MV-4-11 (cell line): ENCODE data around the gene ABCB9.
"Not testable (repeated sequence)": the region's sequence is repeated elsewhere in the genome, so short reads cannot be mapped to it uniquely, and the experiment has no call there.

Source experiments
- DNase-seq: peaks from one replicate; lab custom pipeline; 2025; lab: John Stamatoyannopoulos, UW

ABCB9 gene

DNA sequence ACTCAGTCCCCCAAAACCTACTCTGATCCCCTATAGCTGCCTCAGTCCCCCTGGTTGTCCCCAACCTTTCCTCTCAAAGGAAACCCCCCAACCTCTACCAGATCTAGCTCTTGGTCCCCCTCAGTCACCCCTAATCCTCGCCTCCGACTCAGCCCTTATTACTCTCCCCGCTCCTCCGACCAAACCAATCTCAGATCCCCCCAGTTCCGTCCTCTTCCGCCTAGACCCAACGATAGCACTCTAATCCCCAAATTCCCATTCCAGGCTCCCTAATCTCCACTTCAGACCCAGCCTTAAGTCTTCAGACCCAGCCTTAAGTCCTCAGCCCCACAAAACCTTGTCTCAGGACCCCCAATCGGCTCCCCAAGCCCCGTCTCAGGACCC, 71.0 kb downstream of the ABCB9 start:
- no peak for DNase-seq

GRCh38 chr12:122894193-122895121, 71.8 kb downstream of the ABCB9 start:
- DNase-seq = no peak

DNA sequence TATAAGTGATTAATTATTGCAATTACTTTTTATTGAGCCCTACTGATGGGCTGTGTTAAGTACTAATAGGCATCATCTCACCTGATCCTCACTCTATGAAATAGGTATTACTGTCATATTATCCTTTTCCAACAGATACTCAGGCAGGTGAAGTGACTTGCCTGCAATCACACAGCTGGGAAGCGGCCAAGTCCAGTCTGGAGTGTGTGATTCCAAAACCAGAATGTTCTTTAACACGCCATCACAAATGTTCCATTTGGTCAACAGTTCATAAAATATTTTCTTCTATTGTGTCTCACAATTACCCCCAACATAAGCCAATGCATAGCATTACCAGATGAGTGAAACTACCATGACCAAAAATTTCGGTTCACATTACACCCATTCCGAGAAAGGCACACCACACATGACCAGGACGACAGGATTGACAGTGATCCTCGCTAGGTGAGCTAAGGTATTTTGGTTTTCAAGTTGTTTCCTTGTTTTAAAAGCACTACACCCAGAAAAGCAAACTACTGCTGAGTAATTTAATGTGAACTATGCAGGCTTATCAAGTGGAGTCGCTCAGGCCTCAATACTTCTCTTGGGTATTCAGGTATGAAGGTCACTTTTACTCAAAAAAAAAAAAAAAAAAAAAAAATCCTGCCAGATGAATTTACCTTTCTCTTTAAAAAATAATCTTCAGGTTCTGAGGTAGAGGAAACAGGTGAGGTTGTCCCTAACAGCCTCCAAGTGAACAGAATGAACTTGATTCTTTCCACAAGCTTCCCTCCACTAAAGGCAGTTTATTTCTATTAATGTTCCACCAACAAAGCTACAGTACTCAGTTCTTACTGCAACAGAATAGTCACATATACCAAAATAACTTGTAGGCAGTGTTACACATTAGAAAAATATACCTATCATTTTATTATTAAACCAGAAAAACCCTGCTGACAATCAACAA, 72.8 kb downstream of the ABCB9 start:
- DNase-seq = no peak

- DNase-seq = not testable (repeated sequence)
These were observed 73.5 kb downstream of the ABCB9 start for GRCh38 chr12:122892724-122893123.

GRCh38 chr12:122891661-122892525, 74.4 kb downstream of the ABCB9 start:
- peak; percentile 78 for DNase-seq

- DNase-seq = peak; percentile 7
These were observed 76.3 kb downstream of the ABCB9 start for GRCh38 chr12:122889761-122890520.

DNA sequence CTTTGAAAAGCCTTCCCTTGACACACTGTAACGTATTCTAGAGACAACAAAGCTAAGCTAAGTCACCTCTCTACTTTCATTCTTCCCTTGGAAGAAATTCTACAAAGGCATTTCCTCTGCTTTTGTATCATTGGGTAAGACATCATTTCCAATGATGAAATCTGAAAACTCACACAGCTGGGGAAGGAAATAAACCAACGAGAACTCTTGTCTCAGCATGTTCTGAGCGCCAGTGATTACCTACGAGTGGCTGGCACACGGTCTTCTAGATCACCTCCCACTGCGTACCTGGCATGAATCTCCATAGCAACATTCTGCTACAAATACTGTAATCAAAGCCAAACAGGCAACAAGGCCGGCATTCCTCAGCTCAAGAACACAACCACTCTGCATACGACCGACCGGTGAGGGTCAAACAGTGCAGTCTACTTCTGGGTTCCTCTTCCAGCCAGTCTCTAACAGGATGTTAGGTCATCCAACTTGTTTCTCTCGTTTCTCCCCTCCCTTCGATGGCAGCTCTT, 78.0 kb downstream of the ABCB9 start:
- DNase-seq = peak; percentile 83

DNA sequence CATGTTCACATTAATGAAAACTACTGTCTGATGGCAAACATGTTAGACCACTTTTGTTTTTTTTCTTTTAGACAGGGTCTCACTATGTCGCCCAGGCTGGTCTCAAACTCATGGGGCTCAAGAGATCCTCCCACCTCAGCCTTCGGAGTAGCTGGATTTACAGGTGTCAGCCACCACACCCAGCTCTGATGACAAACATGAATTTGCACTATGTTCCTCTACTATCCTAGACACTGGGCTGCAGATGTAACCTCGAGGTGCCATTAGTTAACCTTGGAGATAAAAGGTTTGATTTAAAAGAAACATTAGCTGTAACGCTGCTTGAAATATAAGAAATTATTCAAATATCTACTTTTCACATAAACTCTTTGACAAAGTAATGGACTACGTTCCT, 78.4 kb downstream of the ABCB9 start:
- DNase-seq = no peak

GRCh38 chr12:122886851-122887818, 79.1 kb downstream of the ABCB9 start:
- peak; percentile 84 for DNase-seq

DNA sequence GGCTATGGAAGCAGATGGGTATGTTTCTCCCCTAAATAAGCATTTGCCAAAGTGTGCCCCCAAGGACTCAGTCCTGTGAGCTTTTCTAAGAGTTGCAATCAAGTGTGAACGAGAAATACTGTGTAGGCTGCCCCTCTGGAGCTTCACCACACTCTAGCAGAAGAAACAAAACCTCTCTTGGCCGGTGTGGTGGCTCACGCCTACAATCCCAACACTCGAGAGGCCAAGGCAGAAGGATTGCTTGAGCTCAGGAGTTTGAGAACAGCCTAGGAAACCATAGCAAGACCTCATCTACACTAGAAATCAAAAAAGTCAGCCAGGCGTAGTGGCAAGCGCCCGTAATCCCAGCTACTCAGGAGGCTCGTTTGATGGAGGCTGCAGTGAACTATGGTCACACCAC, 80.1 kb downstream of the ABCB9 start:
- DNase-seq = no peak

DNA sequence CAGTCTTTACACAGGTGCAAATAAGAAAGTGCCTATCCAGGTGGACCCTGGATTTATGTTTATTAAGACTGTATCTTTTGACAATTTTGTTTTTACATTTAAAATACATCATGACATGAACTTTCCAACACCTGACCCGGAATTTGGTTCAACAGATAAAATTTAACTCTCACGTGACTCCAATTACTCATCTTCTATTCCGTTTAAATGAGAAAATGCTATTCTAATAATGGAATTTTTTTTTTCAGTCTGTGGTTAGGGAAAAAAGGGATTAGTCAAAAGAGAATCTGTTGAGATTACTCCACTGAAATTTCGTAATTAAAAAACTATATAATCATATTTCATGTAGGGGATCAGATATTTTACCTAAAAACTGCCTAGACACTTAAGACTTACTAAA, 81.4 kb downstream of the ABCB9 start:
- no peak for DNase-seq

DNA sequence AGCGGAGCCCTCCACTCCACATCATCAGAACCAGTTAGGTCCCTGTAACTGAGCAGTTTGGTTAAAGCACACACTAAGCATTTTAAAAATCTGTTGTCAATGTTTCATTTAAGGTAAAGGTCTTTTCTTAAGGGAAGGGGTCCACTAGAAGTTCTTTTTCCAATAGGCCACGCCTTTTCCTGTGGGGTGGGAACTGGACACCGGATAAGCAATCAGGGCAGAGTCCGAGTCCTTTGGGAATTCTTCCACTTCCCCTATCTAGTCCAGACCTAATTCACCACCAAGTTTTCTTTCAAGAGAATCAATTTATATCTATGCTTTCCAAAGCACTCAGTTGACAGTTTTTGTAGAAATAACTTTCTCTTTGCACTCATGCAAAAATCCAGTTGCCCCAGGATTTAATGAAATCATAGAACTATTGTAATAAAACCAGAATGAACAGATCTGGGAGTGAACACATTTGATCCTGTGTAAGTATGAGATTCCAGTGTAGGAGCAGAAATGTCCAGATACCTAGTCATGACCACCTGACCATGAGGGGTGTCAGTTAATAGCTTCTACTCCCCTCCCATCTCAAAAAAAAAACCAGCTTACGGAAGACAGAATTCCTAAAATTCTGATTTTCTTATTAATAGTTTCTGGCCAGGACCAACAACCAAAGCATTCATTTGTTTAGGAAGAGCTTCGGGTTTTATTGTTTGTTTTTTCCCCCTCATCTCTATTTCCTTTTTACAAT, 82.0 kb downstream of the ABCB9 start:
- DNase-seq = no peak

DNA sequence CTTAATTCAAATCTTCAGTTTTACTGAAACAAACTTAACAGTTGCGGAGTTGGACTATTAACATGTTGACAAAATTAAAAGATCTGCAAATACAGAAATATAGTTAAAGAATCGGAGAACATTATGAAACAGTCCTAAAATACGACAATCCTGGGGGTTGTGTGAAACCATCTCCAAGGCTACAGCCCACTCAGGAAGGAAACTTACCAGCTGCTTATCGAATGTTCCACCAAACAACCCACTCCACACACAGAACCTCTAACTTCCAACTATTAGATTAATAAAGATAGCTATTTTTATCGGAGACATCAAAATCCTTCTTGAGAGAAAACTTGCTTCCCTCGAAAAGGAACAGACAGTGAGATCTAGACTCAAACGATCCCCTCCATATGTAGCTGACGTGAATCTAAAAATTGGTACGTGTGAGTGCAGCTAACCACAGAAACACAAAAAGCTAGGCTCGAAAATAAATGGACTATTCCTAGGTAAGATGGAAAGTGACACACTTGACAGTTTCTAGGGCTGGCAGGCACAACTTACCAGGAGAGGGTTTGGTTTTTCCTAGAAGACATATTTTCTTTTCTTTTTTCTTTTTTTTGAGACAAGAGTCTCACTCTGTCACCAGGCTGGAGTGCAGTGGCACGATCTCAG, 83.2 kb downstream of the ABCB9 start:
- no peak for DNase-seq

- no peak for DNase-seq
These were observed 85.6 kb downstream of the ABCB9 start for GRCh38 chr12:122880668-122881067.

GRCh38 chr12:122880155-122880667, 86.1 kb downstream of the ABCB9 start:
- no peak for DNase-seq
